ENCODE data around the gene MTPN.

DNA sequence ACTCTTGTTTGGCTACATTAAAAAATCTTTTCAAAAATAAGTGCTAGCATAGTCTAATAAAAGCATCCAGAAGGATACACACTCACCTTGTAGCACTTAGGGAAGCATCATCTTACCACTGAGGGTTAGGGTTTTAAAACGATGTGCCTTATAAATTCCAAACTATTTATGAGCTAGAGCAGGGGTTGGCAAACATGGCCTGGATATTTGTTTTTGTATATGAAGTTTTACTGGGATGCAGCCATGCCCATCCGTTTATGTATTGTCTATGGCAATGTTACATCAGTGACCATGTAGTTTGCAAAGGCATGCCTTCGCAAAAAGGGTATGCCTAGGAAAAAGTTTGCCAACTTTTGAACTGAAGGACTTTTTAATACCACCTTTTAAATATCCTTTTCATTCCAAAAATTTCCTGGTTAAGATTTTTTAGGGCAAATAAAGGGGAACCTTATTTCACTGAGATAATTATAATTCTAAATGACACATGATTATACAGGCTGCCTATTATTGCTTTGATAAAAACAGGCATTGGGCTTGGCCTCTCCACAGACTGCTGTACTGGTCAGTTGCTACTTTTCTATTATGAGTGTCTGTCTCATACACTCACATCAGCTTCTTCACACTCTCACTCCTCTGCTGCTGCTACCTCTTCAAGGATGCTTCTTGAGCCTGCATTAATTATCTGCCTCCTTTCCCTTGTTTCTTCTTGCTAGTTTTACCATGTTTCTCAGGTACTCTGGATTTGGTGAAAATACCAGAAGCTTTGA lies 30.7 kb downstream of the MTPN start:
- TF ChIP-seq POLR2A (IDR thresholded peaks at IDR 0.05) = no peak
- TF ChIP-seq POLR2AphosphoS5 (IDR thresholded peaks at IDR 0.05) = no peak
- no peak for TF ChIP-seq EP300 (IDR thresholded peaks at IDR 0.05)
